Measurements from ENCODE around the gene CHAT. TPM values are rescaled to one million over a fixed set of nuclear protein-coding genes. Genes with fewer than 3 reads are reported as not detected.
"Not testable (repeated sequence)": the region's sequence is repeated elsewhere in the genome, so short reads cannot be mapped to it uniquely, and the experiment has no call there.

The CHAT gene
- total RNA-seq, 1 donor from 2014 or later: not detected

GRCh38 chr10:49666685-49667084 lies 52.8 kb downstream of the CHAT start:
- no peak for TF ChIP-seq CTCF (conservative IDR thresholded peaks at IDR 0.05; ENCODE audit: low read depth, low read length)
- H3K4me3 ChIP-seq (ENCODE audit: low read depth, low read length): no peak overlapping the region
- no peak for DNase-seq (ENCODE audit: low read depth)

- no peak for DNase-seq (ENCODE audit: low read depth)
- TF ChIP-seq CTCF (conservative IDR thresholded peaks at IDR 0.05; ENCODE audit: low read depth, low read length): no peak
- H3K4me3 ChIP-seq (ENCODE audit: low read depth, low read length): no peak overlapping the region
Measured at GRCh38 chr10:49667991-49668390, 54.2 kb downstream of the CHAT start.

- TF ChIP-seq CTCF (conservative IDR thresholded peaks at IDR 0.05; ENCODE audit: low read depth, low read length): no peak
- DNase-seq (ENCODE audit: low read depth): no peak
- no peak overlapping the region for H3K4me3 ChIP-seq (ENCODE audit: low read depth, low read length)
Measured at GRCh38 chr10:49668684-49669083, 54.8 kb downstream of the CHAT start.

GRCh38 chr10:49678827-49679479 lies 65.1 kb downstream of the CHAT start:
- no peak for TF ChIP-seq CTCF (conservative IDR thresholded peaks at IDR 0.05; ENCODE audit: low read depth, low read length)
- peak overlapping the region; percentile 35 for H3K4me3 ChIP-seq (ENCODE audit: low read depth, low read length)

GRCh38 chr10:49679480-49679893 lies 65.7 kb downstream of the CHAT start, which contains the start of gene C10orf53:
TSS of gene C10orf53 (plus strand) at chr10:49679651. CDS start at chr10:49679698, 47 bp downstream.
- peak within 1 kb of the TSS; percentile 35 for H3K4me3 ChIP-seq (ENCODE audit: low read depth, low read length)
- TF ChIP-seq CTCF (conservative IDR thresholded peaks at IDR 0.05; ENCODE audit: low read depth, low read length): no peak
- no peak for DNase-seq (ENCODE audit: low read depth)

More at GRCh38 chr10:49678827-49679479, 65.1 kb downstream of the CHAT start:
- DNase-seq (ENCODE audit: low read depth): no peak

- not testable (repeated sequence) for H3K4me3 ChIP-seq (ENCODE audit: low read depth, low read length); DNase-seq (ENCODE audit: low read depth)
Measured at GRCh38 chr10:49682449-49682848, 68.6 kb downstream of the CHAT start.

GRCh38 chr10:49682879-49683278 lies 69.0 kb downstream of the CHAT start:
- no peak for TF ChIP-seq CTCF (conservative IDR thresholded peaks at IDR 0.05; ENCODE audit: low read depth, low read length)
- no peak overlapping the region for H3K4me3 ChIP-seq (ENCODE audit: low read depth, low read length)
- DNase-seq (ENCODE audit: low read depth): no peak

Data from epithelial cell of proximal tubule (primary cell).